ENCODE data around the gene TRIM17.

DNA sequence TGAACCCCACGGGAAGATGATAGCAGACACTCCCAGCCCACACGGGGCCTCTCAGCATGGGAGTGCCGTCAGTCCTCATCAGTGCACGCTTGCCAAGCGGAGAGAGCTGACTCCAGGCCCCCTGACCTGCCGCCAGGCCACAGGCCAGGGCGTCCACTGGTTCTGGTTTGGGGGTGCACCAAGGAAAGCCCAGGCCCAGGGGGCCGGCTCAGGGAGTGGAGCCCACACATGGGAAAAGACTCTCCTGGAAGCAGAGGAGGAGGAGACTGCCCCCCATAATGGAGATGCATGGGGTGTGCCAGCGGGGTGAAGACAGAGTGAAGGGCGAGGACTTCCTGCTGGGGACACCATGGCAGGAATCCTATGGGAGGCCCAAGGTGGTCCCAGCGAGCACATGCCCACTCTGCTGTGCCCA is 16.4 kb downstream of the TRIM17 start:
- TF ChIP-seq ZNF75D (CRISPR knock-in tag; IDR thresholded peaks at IDR 0.05; ENCODE audit: borderline replicate concordance): no peak
- TF ChIP-seq KAT2B (IDR thresholded peaks at IDR 0.05; ENCODE audit: borderline replicate concordance, low read depth, low read length): no peak
- TF ChIP-seq, protein P1, sequence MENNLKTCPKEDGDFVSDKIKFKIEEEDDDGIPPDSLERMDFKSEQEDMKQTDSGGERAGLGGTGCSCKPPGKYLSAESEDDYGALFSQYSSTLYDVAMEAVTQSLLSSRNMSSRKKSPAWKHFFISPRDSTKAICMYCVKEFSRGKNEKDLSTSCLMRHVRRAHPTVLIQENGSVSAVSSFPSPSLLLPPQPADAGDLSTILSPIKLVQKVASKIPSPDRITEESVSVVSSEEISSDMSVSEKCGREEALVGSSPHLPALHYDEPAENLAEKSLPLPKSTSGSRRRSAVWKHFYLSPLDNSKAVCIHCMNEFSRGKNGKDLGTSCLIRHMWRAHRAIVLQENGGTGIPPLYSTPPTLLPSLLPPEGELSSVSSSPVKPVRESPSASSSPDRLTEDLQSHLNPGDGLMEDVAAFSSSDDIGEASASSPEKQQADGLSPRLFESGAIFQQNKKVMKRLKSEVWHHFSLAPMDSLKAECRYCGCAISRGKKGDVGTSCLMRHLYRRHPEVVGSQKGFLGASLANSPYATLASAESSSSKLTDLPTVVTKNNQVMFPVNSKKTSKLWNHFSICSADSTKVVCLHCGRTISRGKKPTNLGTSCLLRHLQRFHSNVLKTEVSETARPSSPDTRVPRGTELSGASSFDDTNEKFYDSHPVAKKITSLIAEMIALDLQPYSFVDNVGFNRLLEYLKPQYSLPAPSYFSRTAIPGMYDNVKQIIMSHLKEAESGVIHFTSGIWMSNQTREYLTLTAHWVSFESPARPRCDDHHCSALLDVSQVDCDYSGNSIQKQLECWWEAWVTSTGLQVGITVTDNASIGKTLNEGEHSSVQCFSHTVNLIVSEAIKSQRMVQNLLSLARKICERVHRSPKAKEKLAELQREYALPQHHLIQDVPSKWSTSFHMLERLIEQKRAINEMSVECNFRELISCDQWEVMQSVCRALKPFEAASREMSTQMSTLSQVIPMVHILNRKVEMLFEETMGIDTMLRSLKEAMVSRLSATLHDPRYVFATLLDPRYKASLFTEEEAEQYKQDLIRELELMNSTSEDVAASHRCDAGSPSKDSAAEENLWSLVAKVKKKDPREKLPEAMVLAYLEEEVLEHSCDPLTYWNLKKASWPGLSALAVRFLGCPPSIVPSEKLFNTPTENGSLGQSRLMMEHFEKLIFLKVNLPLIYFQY (CRISPR knock-in tag; IDR thresholded peaks at IDR 0.05; ENCODE audit: borderline replicate concordance): no peak
- TF ChIP-seq, protein P2, sequence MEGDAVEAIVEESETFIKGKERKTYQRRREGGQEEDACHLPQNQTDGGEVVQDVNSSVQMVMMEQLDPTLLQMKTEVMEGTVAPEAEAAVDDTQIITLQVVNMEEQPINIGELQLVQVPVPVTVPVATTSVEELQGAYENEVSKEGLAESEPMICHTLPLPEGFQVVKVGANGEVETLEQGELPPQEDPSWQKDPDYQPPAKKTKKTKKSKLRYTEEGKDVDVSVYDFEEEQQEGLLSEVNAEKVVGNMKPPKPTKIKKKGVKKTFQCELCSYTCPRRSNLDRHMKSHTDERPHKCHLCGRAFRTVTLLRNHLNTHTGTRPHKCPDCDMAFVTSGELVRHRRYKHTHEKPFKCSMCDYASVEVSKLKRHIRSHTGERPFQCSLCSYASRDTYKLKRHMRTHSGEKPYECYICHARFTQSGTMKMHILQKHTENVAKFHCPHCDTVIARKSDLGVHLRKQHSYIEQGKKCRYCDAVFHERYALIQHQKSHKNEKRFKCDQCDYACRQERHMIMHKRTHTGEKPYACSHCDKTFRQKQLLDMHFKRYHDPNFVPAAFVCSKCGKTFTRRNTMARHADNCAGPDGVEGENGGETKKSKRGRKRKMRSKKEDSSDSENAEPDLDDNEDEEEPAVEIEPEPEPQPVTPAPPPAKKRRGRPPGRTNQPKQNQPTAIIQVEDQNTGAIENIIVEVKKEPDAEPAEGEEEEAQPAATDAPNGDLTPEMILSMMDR (CRISPR knock-in tag; IDR thresholded peaks at IDR 0.05): no peak
- no peak for TF ChIP-seq HNF4G (IDR thresholded peaks at IDR 0.05; ENCODE audit: borderline replicate concordance, low read depth, low read length)
- no peak for TF ChIP-seq HNF4G (CRISPR knock-in tag; IDR thresholded peaks at IDR 0.05; ENCODE audit: borderline replicate concordance, low read depth)
